GM18858 (cell line): Measurements from ENCODE around the gene ZNF593.

Experiments
- ATAC-seq: cut with Tn5 transposase; IDR thresholded peaks from one replicate; pipeline ENCODE4 v1.9.1; 2021; ENCODE audit not compliant: unreplicated experiment

ZNF593 gene

GRCh38 chr1:26169669-26170471, at the start of gene ZNF593:
Gene ZNF593 (plus strand): TSS chr1:26169908. CDS start chr1:26169984, 76 bp downstream.
- ATAC-seq, result peak; percentile 69

DNA sequence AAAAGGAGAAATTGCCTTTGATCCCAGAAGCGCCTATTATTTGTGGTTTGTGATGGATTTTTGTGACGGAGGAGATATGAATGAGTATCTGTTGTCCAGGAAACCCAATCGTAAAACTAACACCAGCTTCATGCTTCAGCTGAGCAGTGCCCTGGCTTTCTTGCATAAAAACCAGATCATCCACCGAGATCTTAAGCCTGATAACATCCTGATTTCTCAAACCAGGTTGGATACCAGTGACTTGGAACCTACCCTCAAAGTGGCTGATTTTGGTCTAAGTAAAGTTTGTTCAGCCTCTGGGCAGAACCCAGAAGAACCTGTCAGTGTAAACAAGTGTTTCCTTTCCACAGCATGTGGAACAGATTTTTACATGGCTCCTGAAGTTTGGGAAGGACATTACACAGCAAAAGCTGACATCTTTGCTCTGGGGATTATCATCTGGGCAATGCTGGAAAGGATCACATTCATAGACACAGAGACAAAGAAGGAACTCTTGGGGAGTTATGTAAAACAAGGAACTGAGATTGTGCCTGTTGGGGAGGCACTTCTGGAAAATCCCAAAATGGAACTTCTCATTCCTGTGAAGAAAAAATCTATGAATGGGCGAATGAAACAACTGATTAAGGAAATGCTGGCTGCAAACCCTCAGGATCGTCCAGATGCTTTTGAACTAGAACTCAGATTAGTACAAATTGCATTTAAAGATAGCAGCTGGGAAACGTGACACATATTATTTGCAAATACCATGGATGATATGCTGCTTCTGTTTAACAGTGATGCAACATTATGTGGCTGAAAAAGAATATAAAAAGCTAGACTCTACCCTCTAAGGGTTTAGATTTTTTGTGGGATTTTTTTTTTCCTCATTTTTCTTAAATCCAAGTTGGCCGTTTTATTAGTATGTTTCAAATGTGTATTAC, 47.6 kb upstream of the ZNF593 start:
- ATAC-seq, result no peak

DNA sequence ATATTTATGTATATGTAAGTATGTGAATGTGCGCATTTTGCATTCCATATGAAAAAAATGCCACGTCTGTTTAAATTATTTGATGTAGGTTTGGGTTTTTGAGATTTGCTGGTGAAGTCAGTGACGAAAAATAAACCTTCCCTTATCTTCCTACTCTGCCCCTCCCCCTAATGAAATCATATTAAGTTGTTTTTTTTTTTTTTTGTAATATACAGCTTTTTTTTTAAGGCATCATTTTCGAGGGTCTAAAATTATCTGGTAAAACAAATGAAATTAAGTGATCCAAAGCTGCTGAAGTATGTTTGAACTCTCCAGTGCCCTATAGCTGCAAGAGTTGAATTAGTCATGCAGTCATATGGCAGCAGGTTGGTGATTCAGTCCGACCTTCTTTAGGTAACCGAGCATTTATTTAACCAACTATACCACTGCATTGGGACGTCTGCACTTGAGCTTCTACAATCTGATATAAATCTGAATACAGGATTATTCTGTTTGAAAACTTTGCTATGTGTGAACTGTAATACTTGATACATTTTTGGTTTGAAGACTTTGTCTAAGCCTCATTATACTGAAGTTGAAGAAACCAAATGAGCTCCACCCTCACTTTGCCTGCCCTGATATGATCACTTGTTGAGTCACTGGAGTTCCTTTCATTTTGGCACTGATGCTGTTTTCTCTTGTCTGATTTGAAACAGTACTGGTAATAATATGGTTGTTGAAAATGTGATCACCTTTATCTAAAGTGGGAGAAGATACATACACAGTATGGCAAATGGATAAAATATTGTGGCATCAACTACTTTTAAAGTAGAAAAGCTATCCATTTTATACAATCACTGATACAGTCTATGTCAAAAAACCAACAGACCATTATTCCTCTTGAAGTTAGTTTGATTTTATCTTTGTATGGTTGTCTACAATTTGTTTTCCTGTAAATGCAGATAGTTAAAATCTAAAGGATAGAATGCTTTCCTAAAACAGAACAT, 46.4 kb upstream of the ZNF593 start:
- no peak for ATAC-seq

DNA sequence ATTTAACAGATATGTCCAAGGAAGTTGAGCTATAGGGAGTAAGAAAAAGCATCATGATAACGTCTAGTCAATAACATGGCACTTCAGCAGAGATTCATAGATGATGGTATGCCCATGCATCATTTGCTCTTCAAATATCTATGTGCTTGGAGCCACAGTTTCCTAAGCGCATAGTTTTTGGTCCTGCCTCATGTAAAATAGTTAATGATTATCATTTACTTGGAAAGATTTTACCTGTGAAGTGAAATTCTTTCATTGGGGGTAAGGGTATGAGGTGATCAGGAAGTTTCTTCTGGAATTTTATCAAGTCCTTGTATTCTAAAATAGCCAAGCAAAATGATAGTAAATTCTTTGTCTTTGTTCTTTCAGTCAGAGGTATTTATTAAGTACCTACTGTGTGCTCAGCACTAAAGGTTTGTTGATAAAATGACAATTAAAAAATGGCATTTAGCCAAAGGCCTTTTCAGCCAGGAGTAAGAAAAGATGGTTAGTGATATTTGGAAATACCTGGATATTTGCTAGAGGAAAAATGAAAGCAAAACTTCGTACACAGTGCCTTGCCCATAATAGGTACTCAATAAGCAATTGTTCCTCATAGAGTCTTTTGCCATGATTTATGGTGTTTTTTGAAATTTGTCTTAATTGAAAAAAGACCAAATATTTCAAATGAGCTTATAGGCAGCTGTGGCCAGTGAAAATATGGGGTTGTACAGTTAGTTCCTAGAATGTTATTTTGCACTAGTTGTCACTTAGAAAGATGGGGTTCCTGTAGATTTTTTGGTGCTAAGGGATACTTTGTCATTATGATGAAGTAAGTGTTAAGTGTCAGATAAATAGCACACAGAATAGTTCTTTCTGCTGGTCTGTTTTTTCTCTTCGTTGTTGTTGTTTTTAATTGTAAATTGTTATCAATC, 45.0 kb upstream of the ZNF593 start:
- ATAC-seq, result no peak

DNA sequence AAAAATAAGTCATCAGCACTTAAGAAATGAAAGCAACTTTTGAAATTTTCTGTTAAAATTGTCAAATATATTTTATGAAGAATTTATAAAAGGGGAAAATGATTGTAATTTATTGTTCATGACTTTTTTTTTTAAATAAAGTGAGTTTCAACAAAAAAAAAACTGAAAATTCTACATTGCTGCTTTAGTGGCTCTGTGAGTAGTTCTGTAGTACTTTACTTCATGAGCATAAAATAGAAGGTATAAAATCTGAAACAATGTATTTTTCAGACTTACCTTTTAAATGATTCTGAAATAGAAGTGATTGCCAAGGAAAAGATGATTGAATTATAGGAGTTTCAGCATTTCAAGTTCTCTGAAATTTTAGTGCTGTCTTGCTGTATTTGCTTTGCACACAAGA, 44.3 kb upstream of the ZNF593 start:
- no peak for ATAC-seq

GRCh38 chr1:26125946-26126320, 43.8 kb upstream of the ZNF593 start:
- ATAC-seq, result no peak

GRCh38 chr1:26126321-26127084, 43.2 kb upstream of the ZNF593 start:
- peak; percentile 63 for ATAC-seq

DNA sequence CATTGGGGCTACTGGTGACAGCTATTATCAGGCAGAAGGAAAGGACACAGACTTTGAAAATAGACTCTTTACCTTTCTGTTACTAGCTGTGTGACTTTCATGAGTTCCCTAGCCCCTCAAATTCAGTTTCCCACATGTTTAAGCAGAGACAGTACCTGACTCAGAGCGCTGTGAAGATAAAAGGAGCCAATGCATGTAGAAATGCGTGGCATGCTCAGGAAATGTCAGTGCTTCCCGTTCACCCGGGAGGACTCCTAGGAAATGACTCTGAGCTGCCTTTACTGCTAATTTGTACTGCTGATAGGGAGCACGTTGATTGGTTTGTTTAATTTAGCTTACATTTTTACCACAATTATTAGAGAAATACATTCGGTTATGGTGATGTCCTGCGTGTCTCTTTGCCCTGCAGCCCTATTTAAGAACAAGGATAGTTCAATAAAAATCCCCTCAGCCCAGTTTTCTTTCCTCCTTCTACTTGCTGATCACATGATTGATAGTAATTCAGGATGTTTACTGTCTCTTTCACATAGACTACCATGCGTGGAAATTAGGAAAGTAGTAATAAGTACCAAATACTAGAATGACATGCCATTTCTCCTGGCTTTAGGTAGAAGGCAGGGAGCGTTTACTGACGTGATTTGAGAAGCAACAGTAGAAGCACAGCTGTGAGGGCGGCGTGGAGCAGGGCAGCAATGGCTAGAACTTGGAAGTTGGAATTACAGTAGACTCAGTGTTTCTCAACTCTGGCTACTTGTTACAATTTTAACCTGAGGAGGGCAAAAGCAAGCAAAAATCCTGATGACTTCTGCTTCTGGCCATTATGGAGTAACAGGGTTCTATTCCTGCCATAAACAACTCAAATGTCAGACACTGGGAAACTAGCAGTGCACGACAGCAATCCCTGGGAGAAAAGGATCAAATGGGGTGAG, 42.2 kb upstream of the ZNF593 start:
- no peak for ATAC-seq

GRCh38 chr1:26129778-26130177, 39.9 kb upstream of the ZNF593 start:
- ATAC-seq, result no peak

- ATAC-seq, result no peak
These were observed 39.0 kb upstream of the ZNF593 start for GRCh38 chr1:26130695-26131094.

DNA sequence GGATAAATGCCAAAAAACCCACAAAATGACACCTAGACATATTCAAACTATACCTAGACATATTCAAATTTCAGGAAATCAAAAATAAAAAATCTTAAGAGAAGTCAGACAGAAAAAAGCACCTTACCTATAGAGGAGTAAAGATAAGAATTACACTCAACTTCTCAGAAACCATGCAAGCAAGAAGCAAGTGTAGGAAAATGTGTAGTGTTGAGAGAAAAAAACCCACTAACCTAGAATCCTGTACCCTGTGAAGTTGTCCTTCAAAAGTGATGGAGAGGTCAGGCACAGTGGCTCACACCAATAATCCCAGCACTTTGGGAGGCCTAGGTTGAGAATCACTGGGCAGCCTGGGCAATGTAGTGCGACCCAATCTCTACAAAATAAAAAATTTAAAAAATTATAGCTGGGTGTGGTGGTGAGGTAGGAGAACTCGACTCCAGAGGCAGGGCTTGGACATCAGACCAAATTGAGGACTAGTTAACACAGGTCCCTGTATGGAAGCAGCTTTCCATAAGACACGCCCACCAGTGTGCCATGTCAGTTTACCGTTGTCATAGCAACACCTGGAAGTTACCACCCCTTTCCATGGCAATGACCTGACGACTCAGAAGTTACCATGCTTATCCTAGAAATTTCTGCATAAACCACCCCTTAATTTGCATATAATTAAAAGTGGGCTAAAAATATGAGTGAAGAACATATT, 37.4 kb upstream of the ZNF593 start:
- no peak for ATAC-seq

- ATAC-seq, result no peak
These were observed 36.9 kb upstream of the ZNF593 start for GRCh38 chr1:26132834-26133167.

GRCh38 chr1:26134466-26134865, 35.2 kb upstream of the ZNF593 start:
- ATAC-seq, result no peak

DNA sequence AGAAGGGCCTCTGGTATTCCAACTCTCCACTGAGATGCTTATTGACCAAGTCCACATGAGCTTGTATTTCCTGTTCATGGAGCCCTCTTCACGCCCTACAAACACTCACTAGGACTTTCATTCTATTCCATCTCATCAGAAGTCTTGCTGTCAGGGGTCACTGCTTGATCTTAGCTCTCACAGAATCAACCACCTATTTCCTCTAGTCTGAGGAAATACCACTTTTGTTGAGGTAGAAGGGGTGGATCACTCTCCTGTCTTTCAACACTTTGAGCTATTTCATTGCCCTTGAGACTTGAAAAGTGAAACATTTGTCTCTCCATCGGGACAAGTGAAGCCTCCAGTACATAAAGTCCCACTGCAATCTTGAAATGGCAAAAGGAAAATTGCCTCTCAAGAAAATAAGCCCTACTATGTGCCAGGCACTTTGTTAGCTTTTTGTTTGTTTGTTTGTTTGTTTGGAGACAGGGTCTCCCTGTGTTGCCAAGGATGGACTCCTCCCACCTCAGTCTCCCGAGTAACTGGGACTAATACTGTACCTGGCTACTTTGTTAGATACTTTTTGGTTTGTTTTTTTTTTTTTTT, 30.6 kb upstream of the ZNF593 start:
- no peak for ATAC-seq

- ATAC-seq, result no peak
These were observed 27.5 kb upstream of the ZNF593 start for GRCh38 chr1:26142159-26142558.

GRCh38 chr1:26145041-26145959, 24.4 kb upstream of the ZNF593 start:
- no peak for ATAC-seq
